ENCODE results near the gene TLN1. TPM values are rescaled to one million over a fixed set of nuclear protein-coding genes. Genes with fewer than 3 reads are reported as not detected.

Gene TLN1
- polyA plus RNA-seq, 2 of the 4 experiments (the other 2 are of a cell fraction), result 65.5 to 108 TPM

- FAIRE-seq, result no peak
- CTCF ChIA-PET, result interaction anchor here (0.7 to 1.3 kb wide), 4 partner anchors 13 to 127 kb away, joined by 3 to 8 read pairs (median 6); no protein-coding TSS in a partner anchor
- no peak overlapping the region for H3K4me3 ChIP-seq
- no peak for ATAC-seq
- TF ChIP-seq MAFK (IDR thresholded peaks at IDR 0.05; ENCODE audit: partially characterized antibody) (no peak), CEBPB (IDR thresholded peaks at IDR 0.05) (no peak), RFX5 (IDR thresholded peaks at IDR 0.05) (no peak), ZC3H11A (IDR thresholded peaks at IDR 0.05) (no peak), ELK1 (IDR thresholded peaks at IDR 0.05; ENCODE audit: low read depth, low read length) (no peak), HES2 (IDR thresholded peaks at IDR 0.05) (no peak), NR3C1 (IDR thresholded peaks at IDR 0.05) (no peak), E2F6 (IDR thresholded peaks at IDR 0.05; ENCODE audit: borderline replicate concordance, low read depth) (no peak), EP300 (IDR thresholded peaks at IDR 0.05) (no peak)
- no peaks in the 10 kb centered on the region for H3K9me3 ChIP-seq
- POLR2A ChIA-PET, result interaction anchor here (0.6 to 0.7 kb wide), 2 partner anchors 17 to 427 kb away, joined by 3 to 4 read pairs; no protein-coding TSS in a partner anchor
- WGBS (ENCODE audit: missing lambda C conversion rate), result 92% methylated on average over 2 of the region's 2 CpGs
- DNase-seq (ENCODE audit: low read depth in 1 of 2, low spot score in 1 of 2), result no peak
- H3K4me2 ChIP-seq, result no peak overlapping the region
- H3K4me1 ChIP-seq, result peaks cover 12% of the 10 kb centered on the region
- no peak overlapping the region for H3K27ac ChIP-seq
These were observed 31.2 kb upstream of the TLN1 start for GRCh38 chr9:35763181-35763580.

GRCh38 chr9:35760651-35761050, 28.7 kb upstream of the TLN1 start:
- Histone ChIP-seq H3K27ac (no peak overlapping the region), H3K4me3 (no peak overlapping the region), H3K9me3 (no peaks in the 10 kb centered on the region), H3K4me1 (peaks cover 16% of the 10 kb centered on the region), H3K4me2 (no peak overlapping the region)
- ATAC-seq (no peak), FAIRE-seq (no peak), DNase-seq (ENCODE audit: low read depth in 1 of 2, low spot score in 1 of 2) (peak in 1 of 2 experiments; percentile 32)
- TF ChIP-seq CEBPB (IDR thresholded peaks at IDR 0.05), result no peak
- no peak for TF ChIP-seq ELK1 (IDR thresholded peaks at IDR 0.05; ENCODE audit: low read depth, low read length)
- TF ChIP-seq NPAS2 (CRISPR knock-in tag; IDR thresholded peaks at IDR 0.05; ENCODE audit: borderline replicate concordance), result no peak
- TF ChIP-seq, protein P1, sequence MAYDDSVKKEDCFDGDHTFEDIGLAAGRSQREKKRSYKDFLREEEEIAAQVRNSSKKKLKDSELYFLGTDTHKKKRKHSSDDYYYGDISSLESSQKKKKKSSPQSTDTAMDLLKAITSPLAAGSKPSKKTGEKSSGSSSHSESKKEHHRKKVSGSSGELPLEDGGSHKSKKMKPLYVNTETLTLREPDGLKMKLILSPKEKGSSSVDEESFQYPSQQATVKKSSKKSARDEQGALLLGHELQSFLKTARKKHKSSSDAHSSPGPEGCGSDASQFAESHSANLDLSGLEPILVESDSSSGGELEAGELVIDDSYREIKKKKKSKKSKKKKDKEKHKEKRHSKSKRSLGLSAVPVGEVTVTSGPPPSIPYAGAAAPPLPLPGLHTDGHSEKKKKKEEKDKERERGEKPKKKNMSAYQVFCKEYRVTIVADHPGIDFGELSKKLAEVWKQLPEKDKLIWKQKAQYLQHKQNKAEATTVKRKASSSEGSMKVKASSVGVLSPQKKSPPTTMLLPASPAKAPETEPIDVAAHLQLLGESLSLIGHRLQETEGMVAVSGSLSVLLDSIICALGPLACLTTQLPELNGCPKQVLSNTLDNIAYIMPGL (CRISPR knock-in tag; IDR thresholded peaks at IDR 0.05; ENCODE audit: borderline replicate concordance), result no peak
- 87% methylated on average over 2 of the region's 2 CpGs for WGBS (ENCODE audit: missing lambda C conversion rate)
- ChIA-PET POLR2A (no interaction called here), CTCF (interaction anchor here (0.8 to 2.0 kb wide), 8 partner anchors 8 to 143 kb away, joined by 3 to 15 read pairs (median 4); no protein-coding TSS in a partner anchor)

DNA sequence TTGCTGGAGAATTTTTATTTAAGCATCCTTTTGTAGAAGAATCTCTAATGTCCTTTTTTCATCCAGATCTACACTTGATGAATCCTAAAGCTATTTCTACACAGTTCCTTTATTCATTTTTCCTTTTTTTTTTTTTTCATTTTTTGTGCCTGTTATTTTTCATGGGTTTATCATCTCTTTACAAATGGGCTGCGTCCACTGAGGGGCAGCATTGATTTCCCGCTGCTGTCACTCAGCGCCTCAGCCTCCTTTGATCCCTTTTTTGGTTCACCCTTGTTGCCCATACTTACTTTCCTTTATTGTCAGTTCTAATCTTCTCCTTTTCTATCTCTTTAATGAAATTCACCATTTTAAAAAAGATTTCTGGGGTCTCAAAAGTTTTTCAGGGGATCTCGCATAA, 27.8 kb upstream of the TLN1 start:
- Histone ChIP-seq H3K4me2 (no peak overlapping the region), H3K27ac (no peak overlapping the region), H3K4me1 (peaks cover 16% of the 10 kb centered on the region), H3K9me3 (no peaks in the 10 kb centered on the region), H3K4me3 (no peak overlapping the region)
- 93% methylated on average over 4 of the region's 4 CpGs for WGBS (ENCODE audit: missing lambda C conversion rate)
- DNase-seq (ENCODE audit: low read depth in 1 of 2, low spot score in 1 of 2), result no peak
- no peak for ATAC-seq
- ChIA-PET POLR2A (interaction anchor here (1.0 kb wide), 1 partner anchor 99 kb away, joined by 4 read pairs; no protein-coding TSS in a partner anchor), CTCF (interaction anchor here (0.6 to 1.8 kb wide), 8 partner anchors 10 to 156 kb away, joined by 3 to 5 read pairs (median 4); partner anchors contain the start of gene RGP1)
- no peak for FAIRE-seq
- TF ChIP-seq E2F6 (IDR thresholded peaks at IDR 0.05; ENCODE audit: borderline replicate concordance, low read depth) (no peak), RAD21 (conservative IDR thresholded peaks at IDR 0.05 in 1 of 2, IDR thresholded peaks at IDR 0.05 in 1 of 2) (0 out of 5 replicates have a peak, but pooled peaks of 1 of the 2 experiments have one; percentile 3), NR3C1 (IDR thresholded peaks at IDR 0.05) (no peak)
- TF ChIP-seq, protein P1 (CRISPR knock-in tag; IDR thresholded peaks at IDR 0.05; ENCODE audit: borderline replicate concordance), result no peak

Measured in A549 (cell line).